HUES6 (cell line): ENCODE data around the gene ATP5PD.
A peak's percentile ranks its signal among the peaks of the same experiment; 100 is the strongest.
"Not testable (repeated sequence)": the region's sequence is repeated elsewhere in the genome, so short reads cannot be mapped to it uniquely, and the experiment has no call there.

Experiments used
- H3K27ac ChIP-seq: 2 replicates; pipeline ENCODE4 v1.7.0; 2013; ENCODE audit warnings: low read depth, mild to moderate bottlenecking, low read length, inconsistent platforms
- H3K27me3 ChIP-seq: 2 replicates; pipeline ENCODE4 v1.6.1; 2013; ENCODE audit warnings: low read length; ENCODE audit not compliant: control insufficient read depth, insufficient read depth
- H3K36me3 ChIP-seq: 2 replicates; pipeline ENCODE4 v1.6.1; 2013; ENCODE audit warnings: low read length; ENCODE audit not compliant: control insufficient read depth, insufficient read depth
- H3K4me1 ChIP-seq: 2 replicates; pipeline ENCODE4 v1.6.1; 2013; ENCODE audit warnings: low read length; ENCODE audit not compliant: control insufficient read depth, insufficient read depth
- H3K4me3 ChIP-seq: 2 replicates; pipeline ENCODE4 v1.5.1; 2013; ENCODE audit warnings: low read depth, low read length
- H3K9ac ChIP-seq: one replicate; pipeline ENCODE4 v1.6.1; 2013; ENCODE audit warnings: mild to moderate bottlenecking, low read length
- H3K9me3 ChIP-seq: 2 replicates; pipeline ENCODE4 v1.6.1; 2013; ENCODE audit warnings: low read depth, low read length; ENCODE audit not compliant: control insufficient read depth, insufficient read depth

The ATP5PD gene

DNA sequence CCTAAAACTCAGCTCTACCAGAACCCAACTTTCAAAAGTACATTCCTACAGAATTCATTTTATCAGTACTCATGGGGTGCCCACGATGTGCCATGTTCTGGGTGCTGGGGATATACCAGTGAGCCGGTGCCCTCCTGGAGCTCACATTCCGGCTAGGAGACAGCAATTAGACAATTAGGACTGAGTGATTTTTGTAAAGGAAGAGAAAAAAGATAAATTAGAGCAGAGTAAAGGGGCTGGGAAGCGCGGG, 34.7 kb downstream of the ATP5PD start:
- Histone ChIP-seq H3K27ac (peak overlapping the region; percentile 86), H3K27me3 (no peaks in the 10 kb centered on the region), H3K4me3 (peak overlapping the region; percentile 90), H3K36me3 (0 out of 2 replicates have a peak, but pooled peaks cover 8% of the 10 kb centered on the region), H3K9me3 (no peaks in the 10 kb centered on the region), H3K4me1 (peaks cover 15% of the 10 kb centered on the region), H3K9ac (peak overlapping the region; percentile 98)

DNA sequence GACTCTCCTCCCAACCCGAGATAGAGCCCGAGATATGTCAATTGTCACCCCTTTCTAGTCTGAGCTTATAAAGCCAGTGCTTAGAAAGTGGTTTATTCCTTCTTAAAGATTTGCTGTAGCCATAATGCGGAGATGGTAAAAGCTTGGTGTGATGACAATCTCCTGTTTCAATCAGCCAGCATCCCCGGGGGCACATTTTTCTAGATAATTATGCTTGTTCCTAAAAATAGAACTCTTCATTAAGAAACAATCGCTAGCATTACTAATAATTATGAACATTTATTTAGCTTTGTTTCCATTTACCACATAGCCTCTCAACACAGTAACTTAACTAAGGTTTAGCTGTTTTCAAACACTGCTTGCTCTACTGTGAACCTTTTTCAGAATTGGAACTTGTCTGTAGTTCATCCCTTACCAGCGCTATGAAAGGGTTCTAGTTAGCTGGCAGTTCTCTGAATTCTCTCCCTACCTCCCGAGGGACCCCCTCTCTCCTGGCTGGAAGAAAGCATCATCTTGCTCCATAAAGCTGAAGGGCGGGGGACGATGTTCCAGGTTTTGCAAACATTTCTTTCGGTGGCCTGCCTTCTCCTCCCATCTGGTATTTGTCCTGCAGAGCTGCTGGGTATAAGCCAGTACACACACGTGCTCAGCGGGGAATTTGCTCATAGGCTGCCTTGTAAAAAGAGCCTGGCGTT, 35.2 kb downstream of the ATP5PD start:
- H3K4me1 ChIP-seq: peaks cover 15% of the 10 kb centered on the region
- no peaks in the 10 kb centered on the region for H3K9me3 ChIP-seq
- H3K9ac ChIP-seq: peak overlapping the region; percentile 98
- H3K27ac ChIP-seq: peak overlapping the region; percentile 86
- H3K4me3 ChIP-seq: peak overlapping the region; percentile 90
- H3K36me3 ChIP-seq: 0 out of 2 replicates have a peak, but pooled peaks cover 4% of the 10 kb centered on the region
- H3K27me3 ChIP-seq: no peaks in the 10 kb centered on the region

DNA sequence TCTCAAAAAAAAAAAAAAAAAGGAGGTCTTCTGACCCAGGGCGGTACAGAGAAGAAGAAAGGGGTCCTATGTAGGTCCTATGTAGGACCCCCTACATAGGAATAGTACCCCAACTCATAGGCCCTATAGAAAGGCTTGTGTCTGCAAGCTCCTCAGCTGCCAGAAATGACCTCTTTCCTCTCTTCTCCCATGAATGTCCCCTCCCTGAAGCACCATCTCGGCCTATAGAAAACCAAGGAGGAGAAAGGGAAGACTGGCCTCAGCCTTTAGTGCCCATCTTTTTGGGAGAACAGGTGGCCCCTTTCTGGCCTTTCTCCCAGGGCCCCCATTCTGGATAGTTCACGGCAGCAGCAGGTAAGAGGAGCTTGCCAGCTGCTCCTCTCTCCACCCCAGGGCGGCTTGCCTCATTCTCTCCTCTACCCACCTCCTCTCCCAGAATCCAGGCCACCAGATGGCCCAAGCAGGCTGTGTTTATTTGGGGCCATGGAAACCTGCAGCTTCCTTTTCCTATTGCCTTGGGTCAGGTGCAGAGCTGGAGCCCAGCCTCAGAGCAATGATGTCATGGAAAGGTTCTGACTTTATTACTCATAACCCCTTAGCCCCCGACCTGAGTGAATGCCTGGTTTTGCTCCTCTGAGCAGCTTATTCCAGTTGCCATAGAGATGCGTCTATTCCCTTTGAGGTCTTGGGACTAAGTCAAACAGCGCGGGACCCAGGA, 35.9 kb downstream of the ATP5PD start:
- no peak overlapping the region for H3K9ac ChIP-seq
- H3K9me3 ChIP-seq: no peaks in the 10 kb centered on the region
- no peak overlapping the region for H3K27ac ChIP-seq
- H3K4me1 ChIP-seq: peaks cover 15% of the 10 kb centered on the region
- H3K4me3 ChIP-seq: no peak overlapping the region
- no peaks in the 10 kb centered on the region for H3K27me3 ChIP-seq
- no peaks in the 10 kb centered on the region for H3K36me3 ChIP-seq

DNA sequence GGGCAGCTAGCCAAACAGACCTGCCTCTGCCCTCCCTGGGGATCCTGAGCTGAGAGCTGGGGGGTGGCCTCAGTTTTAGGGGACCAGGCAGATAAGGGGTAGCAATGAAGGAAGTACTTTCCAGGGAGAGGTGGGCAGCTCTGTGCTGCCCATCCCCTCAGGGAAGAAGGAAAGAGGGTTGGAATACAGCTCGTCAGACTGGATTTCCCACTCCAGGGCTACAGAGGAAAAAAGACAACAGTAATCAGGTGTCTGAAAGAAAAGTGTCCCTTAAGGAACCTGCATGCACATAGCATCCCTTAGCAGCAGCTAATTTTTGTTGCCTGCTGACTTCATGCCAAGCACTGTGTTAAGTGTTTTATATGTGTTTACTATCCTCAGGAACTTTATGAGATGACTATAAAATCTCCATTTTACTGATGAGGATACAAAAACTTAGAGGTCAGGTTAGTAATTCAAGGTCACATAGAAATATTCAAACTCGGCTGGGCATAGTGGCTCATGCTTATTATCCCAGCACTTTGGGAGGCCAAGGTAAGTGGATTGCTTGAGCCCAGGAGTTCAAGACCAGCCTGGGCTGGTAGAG, 37.5 kb downstream of the ATP5PD start:
- H3K9ac ChIP-seq: no peak overlapping the region
- no peak overlapping the region for H3K27ac ChIP-seq
- no peaks in the 10 kb centered on the region for H3K27me3 ChIP-seq
- peaks cover 11% of the 10 kb centered on the region for H3K36me3 ChIP-seq
- no peaks in the 10 kb centered on the region for H3K9me3 ChIP-seq
- H3K4me1 ChIP-seq: peaks cover 15% of the 10 kb centered on the region
- no peak overlapping the region for H3K4me3 ChIP-seq

DNA sequence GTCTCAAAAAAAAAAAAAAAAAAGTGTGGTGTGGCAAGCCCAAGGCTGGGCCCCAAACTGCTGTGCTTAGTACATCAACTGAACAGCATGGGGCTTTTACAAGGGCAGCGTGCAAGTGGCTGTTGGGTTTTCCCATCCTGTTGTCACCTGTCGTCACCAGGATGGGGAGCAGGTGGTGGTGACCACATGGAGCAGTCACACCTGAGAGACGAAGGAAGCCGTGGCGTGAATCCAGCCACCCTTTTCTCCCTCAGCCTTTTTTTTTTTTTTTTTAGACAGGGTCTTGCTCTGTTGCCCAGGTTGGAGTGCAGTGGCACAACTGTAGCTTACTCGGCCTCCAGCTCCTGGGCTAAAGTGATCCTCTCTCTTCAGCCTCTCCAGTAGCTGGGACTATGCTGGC, 38.4 kb downstream of the ATP5PD start:
- Histone ChIP-seq H3K36me3 (peaks cover 19% of the 10 kb centered on the region), H3K9ac (no peak overlapping the region), H3K4me3 (no peak overlapping the region), H3K9me3 (no peaks in the 10 kb centered on the region), H3K27me3 (no peaks in the 10 kb centered on the region), H3K27ac (no peak overlapping the region), H3K4me1 (peaks cover 9% of the 10 kb centered on the region)

DNA sequence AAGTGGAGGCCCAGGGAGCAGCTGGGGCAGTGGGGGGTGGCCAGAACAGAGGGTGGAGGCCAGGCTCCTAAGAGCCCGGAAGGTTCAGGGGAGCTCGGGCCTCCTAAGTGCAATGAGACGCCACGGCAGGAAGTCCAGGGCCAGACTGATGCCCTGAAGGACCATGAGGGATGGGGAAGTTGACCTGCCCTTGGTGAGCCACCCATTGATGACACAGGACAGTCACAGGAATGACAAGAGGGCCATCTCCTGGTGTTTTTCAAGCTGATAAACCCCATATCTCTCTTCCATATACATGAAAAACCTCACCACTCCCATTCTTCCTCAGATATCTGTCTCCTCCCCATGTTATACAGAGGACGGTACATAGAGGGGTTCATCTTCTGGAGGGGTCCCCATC, 40.1 kb downstream of the ATP5PD start:
- no peaks in the 10 kb centered on the region for H3K9me3 ChIP-seq
- no peak overlapping the region for H3K9ac ChIP-seq
- no peaks in the 10 kb centered on the region for H3K27me3 ChIP-seq
- peaks cover 2% of the 10 kb centered on the region; the same call in 1 of the 2 replicates for H3K4me1 ChIP-seq
- peaks cover 32% of the 10 kb centered on the region for H3K36me3 ChIP-seq
- H3K27ac ChIP-seq: no peak overlapping the region
- H3K4me3 ChIP-seq: no peak overlapping the region

DNA sequence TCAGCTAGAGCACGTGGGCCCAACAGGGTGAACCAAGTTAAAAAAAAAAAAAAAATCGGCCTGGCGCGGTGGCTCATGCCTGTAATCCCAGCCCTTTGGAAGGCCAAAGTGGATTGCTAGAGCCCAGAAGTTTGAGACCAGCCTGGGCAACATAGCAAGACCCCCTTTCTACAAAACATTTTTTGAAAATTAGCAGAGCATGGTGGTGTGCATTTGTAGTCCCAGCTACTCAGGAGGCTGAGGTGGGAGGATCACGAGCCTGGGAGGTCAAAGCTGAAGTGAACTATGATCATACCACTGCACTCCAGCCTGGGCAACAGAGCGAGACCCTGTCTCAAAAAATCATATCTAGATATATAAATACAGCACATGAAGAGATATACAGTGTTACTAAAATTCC, 40.7 kb downstream of the ATP5PD start:
- H3K4me1 ChIP-seq, H3K27me3 ChIP-seq, H3K4me3 ChIP-seq, H3K9ac ChIP-seq, H3K27ac ChIP-seq, H3K9me3 ChIP-seq: not testable (repeated sequence)
- peaks cover 38% of the 10 kb centered on the region for H3K36me3 ChIP-seq

DNA sequence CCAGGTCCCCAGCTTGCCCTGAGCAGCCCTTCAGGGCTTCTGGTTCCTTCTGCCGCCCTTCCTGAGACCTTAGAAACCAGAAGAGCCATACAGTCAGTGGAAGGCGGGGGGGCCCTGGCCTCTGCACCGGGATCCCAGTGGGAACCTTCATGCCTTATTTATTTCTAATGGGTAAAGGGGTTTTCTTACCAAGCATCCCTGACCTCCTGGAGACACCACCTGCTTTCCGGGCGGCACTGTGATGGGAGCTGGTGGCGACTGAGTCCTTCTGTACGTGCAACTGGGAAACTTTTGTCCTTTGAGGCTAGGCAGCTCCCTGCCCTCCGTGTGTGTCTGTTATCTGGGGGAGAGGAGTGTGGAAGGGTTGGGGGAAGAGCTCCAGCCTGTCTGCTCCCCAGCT, 41.5 kb downstream of the ATP5PD start:
- no peaks in the 10 kb centered on the region for H3K27me3 ChIP-seq
- H3K4me1 ChIP-seq: no peaks in the 10 kb centered on the region
- H3K9ac ChIP-seq: no peak overlapping the region
- no peak overlapping the region for H3K4me3 ChIP-seq
- H3K27ac ChIP-seq: no peak overlapping the region
- H3K36me3 ChIP-seq: peaks cover 41% of the 10 kb centered on the region
- no peaks in the 10 kb centered on the region for H3K9me3 ChIP-seq

DNA sequence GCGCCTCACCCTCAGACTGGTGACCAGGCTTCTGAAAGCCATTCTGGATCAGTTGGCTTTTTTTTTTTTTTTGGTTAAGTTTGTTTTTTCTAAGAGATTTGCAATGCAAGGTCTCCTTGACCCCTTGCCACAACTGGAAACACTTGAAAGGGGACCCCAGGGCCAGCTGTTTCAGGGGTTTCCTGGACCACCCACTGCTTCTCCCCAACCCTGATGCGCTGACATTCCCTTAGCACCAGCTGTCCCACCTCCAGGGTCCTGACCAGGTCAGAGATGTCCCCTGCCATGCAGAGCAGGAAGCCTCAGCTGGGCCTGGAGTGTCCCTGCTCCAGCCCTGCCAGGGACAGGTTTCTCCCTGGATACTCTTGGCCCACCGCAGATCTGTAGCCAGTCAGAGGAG, 42.4 kb downstream of the ATP5PD start:
- H3K9ac ChIP-seq: no peak overlapping the region
- no peaks in the 10 kb centered on the region for H3K4me1 ChIP-seq
- no peak overlapping the region for H3K27ac ChIP-seq
- no peaks in the 10 kb centered on the region for H3K27me3 ChIP-seq
- peaks cover 48% of the 10 kb centered on the region for H3K36me3 ChIP-seq
- no peak overlapping the region for H3K4me3 ChIP-seq
- H3K9me3 ChIP-seq: no peaks in the 10 kb centered on the region

DNA sequence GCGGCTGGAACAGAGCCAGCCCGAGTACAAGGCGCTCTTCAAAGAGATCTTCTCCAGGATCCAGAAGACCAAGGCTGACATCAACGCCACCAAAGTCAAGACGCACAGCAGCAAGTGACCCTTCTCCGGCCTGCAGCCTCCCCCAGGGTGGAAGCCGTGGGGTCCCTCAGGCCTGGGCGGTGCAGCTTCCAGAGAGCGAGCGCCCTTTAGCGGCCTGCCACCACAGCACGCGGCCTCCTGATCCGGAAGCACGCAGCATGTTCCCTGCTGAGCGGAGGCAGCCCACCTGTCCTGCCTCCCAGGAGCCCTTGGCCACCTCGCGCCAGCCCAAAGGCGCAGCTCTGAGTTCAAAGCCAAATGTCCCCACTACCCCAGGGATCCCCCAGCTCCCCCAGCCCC, 42.8 kb downstream of the ATP5PD start:
- Histone ChIP-seq H3K9ac (no peak overlapping the region), H3K27ac (no peak overlapping the region), H3K9me3 (no peaks in the 10 kb centered on the region), H3K4me3 (no peak overlapping the region), H3K27me3 (no peaks in the 10 kb centered on the region), H3K36me3 (peaks cover 50% of the 10 kb centered on the region), H3K4me1 (no peaks in the 10 kb centered on the region)

DNA sequence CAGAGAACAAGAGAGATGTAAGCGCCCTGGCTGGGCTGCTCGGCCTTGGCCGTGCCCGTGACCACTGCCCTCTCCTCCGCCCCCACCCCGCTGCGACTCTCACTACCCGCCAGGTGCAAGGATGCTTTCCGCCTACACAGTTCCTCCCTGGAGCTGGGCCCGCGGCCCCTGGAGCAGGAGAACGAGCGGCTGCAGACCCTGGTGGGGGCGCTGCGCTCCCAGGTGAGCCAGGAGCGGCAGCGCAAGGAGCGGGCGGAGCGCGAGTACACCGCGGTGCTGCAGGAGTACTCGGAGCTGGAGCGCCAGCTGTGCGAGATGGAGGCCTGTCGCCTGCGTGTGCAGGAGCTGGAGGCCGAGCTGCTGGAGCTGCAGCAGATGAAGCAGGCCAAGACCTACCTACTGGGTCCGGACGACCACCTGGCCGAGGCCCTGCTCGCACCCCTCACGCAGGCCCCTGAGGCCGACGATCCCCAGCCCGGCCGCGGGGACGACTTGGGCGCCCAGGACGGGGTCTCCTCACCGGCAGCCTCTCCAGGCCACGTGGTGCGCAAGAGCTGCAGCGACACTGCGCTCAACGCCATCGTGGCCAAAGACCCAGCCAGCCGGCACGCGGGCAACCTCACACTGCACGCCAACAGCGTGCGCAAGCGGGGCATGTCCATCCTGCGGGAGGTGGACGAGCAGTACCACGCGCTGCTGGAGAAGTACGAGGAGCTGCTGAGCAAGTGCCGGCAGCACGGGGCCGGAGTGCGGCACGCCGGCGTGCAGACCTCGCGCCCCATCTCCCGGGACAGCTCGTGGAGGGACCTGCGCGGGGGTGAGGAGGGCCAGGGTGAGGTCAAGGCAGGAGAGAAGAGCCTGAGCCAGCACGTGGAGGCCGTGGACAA, 43.5 kb downstream of the ATP5PD start:
- H3K36me3 ChIP-seq: peaks cover 50% of the 10 kb centered on the region
- H3K27ac ChIP-seq: no peak overlapping the region

More for the DNA sequence above, 43.5 kb downstream of the ATP5PD start:
- Histone ChIP-seq H3K9me3 (no peaks in the 10 kb centered on the region), H3K4me1 (no peaks in the 10 kb centered on the region), H3K27me3 (no peaks in the 10 kb centered on the region), H3K4me3 (no peak overlapping the region), H3K9ac (no peak overlapping the region)
